Colon (tissue), 2 donors: ENCODE measurements around the gene REM2.

Experiments
- FAIRE-seq: peaks from 2 replicates; lab custom pipeline; 2012; peaks lifted over from hg19 to GRCh38; lab: Jason Lieb, UNC
- donor health status: control.
- donor health status: control.

REM2 gene

GRCh38 chr14:22883173-22883976, at the start of gene REM2:
REM2 (plus strand) TSS chr14:22883222; CDS start chr14:22883288, 66 bp downstream.
- no peak for FAIRE-seq

GRCh38 chr14:22835505-22835904, 47.5 kb upstream of the REM2 start:
- no peak for FAIRE-seq

- no peak for FAIRE-seq
Measured at GRCh38 chr14:22836301-22837113, 46.5 kb upstream of the REM2 start, which contains the start of gene MMP14. MMP14 (plus strand) TSS chr14:22836585; CDS start chr14:22836818, 233 bp downstream.

- FAIRE-seq: no peak
Measured at GRCh38 chr14:22837114-22837749, 45.8 kb upstream of the REM2 start.

- FAIRE-seq: no peak
Measured at GRCh38 chr14:22837750-22838538, 45.1 kb upstream of the REM2 start.

DNA sequence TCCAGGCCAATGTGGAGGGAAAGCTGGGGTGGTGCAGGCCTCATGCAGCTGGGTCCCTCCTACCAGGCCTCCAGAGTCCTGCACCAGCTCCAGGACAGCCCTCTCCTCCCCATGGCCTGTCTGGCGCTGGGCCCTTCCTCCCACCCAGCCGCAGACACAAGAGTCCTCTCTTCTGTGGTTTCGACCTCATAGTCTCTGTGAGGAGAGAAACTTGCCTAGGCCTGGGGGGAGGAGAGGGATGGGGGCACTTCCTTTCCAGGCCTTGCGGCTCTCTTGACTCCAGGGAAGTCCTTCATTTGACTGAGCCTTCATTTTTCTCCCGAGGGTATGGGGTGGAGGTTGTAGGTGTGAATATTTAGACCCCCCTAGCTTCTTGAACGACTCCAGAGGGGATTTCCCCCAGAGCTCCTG, 44.4 kb upstream of the REM2 start:
- no peak for FAIRE-seq

DNA sequence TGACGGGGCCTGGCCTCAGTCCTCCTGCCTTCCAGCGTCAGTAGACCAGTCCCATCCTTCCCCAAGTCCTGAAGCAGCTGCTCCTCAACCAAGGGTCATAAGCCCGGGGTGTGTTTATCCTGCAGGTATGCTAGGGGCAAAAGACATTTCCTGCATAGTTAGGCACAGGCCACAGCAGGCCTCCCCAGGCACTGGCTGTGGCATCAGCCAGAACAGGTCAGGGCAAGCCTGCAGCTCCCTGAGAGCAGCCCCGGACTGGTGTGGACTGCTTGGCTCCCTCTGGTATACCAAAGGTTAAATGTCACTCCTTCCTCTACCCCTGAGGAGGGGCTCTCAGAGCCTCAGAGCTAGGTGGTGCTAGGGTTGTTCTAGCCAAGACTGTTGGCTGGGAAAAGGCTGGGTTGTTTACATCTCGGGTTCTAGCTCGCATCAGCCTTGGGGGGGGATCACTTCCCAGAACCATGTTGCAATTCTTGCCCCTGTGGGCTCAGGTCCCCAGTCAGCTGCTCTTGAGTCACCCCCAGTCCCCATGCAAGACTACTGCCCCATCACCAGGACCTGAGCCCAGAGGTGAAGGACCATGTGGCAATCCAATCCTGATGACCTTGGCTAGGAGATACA, 43.8 kb upstream of the REM2 start:
- no peak for FAIRE-seq

- no peak for FAIRE-seq
Measured at GRCh38 chr14:22841311-22841710, 41.7 kb upstream of the REM2 start.

GRCh38 chr14:22841769-22842168, 41.3 kb upstream of the REM2 start:
- FAIRE-seq: no peak

DNA sequence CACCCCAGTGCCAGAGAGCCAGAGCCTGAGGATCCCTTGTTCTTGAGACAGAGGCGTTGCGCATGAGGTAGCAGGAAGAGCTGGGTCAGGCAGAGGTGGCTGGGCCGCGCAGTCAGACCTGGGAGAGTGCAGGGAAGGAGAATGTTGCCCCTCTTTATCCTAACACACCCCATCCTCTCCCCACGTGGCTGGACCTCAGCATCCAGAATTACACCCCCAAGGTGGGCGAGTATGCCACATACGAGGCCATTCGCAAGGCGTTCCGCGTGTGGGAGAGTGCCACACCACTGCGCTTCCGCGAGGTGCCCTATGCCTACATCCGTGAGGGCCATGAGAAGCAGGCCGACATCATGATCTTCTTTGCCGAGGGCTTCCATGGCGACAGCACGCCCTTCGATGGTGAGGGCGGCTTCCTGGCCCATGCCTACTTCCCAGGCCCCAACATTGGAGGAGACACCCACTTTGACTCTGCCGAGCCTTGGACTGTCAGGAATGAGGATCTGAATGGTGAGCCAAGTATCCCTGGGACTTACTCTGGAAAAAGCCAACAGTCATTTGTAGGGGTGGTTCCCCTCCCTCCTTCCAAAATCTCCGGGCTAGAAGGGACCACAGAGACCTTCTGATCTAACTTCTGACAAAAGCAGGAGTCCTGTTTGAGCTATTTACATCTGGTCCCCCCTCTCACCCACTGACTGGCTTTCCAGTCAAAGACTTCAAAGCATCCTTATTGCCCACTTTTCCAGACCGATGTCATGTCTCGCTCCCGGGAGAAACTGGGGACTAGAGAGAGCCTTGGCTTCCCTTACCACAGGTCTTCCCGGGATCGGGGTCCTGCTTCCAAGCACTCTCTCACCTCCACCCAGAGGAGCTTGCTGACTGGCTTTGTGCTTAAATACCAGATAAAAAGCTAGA, 40.6 kb upstream of the REM2 start:
- no peak for FAIRE-seq

GRCh38 chr14:22843123-22843925, 39.7 kb upstream of the REM2 start:
- no peak for FAIRE-seq

- FAIRE-seq: no peak
Measured at GRCh38 chr14:22844221-22845102, 38.6 kb upstream of the REM2 start.

GRCh38 chr14:22845103-22845394, 38.0 kb upstream of the REM2 start:
- FAIRE-seq: no peak

DNA sequence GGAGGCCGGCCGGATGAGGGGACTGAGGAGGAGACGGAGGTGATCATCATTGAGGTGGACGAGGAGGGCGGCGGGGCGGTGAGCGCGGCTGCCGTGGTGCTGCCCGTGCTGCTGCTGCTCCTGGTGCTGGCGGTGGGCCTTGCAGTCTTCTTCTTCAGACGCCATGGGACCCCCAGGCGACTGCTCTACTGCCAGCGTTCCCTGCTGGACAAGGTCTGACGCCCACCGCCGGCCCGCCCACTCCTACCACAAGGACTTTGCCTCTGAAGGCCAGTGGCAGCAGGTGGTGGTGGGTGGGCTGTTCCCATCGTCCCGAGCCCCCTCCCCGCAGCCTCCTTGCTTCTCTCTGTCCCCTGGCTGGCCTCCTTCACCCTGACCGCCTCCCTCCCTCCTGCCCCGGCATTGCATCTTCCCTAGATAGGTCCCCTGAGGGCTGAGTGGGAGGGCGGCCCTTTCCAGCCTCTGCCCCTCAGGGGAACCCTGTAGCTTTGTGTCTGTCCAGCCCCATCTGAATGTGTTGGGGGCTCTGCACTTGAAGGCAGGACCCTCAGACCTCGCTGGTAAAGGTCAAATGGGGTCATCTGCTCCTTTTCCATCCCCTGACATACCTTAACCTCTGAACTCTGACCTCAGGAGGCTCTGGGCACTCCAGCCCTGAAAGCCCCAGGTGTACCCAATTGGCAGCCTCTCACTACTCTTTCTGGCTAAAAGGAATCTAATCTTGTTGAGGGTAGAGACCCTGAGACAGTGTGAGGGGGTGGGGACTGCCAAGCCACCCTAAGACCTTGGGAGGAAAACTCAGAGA, 37.0 kb upstream of the REM2 start:
- FAIRE-seq: no peak

DNA sequence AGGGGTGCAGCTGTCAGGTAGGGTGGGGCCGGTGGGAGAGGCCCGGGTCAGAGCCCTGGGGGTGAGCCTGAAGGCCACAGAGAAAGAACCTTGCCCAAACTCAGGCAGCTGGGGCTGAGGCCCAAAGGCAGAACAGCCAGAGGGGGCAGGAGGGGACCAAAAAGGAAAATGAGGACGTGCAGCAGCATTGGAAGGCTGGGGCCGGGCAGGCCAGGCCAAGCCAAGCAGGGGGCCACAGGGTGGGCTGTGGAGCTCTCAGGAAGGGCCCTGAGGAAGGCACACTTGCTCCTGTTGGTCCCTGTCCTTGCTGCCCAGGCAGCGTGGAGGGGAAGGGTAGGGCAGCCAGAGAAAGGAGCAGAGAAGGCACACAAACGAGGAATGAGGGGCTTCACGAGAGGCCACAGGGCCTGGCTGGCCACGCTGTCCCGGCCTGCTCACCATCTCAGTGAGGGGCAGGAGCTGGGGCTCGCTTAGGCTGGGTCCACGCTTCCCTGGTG, 36.2 kb upstream of the REM2 start:
- no peak for FAIRE-seq

GRCh38 chr14:22847661-22848341, 35.2 kb upstream of the REM2 start:
- no peak for FAIRE-seq
